ENCODE results near the gene UCN2.

UCN2 gene

DNA sequence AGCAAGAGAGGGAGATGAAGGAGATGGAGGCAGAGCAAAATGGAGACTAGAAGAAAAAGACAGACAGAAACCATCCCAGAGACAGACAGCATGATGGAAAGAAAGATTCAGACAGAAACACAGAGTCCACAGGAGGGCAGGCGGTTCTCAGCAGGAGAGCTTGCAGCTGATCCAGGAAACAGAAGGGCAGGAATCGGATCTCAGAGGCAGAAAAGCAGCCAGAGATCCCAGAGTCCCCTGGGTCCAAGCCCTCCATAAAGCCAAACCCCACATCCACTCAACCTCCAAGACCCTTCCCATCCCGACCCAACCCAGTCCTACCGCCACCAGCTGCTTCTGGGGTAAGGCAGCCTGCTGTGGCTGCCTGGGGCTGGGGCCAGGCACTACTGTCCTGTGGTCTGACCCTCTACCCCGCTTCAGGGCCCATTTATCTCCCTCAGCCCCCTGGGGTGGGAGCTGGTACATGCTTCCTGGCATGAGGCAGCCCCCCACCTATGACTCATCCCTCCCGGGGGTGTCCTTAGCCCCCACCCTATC lies at the start of gene UCN2:
Gene UCN2, minus strand, starts transcription at position 400 of the 537 bp plus-strand sequence. CDS start 657 bp downstream, outside the sequence.
- DNase-seq (ENCODE audit: low read depth), result no peak

DNA sequence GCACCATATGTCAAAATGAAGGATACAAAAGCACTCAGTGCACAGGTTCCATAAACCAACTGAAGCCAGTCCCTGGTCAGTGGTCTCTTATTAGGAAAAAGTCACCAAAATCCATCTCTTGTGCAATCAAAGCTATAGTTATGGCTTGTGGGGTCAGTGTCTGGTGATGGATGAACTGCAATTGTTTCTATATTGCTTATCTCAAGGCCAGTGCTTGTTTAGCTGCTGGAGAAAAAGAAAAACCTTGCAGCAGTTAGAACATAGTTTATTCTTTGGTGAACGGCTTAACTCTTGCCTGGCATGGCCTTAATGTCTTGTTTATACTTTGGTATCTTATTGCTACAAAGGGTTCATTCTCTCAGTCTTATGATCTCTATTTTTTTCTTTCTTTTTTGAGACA lies 48.7 kb upstream of the UCN2 start:
- DNase-seq (ENCODE audit: low read depth), result no peak

GRCh38 chr3:48609088-48610005 lies 45.8 kb upstream of the UCN2 start, which contains the start of gene UQCRC1:
Gene UQCRC1 (minus strand): TSS chr3:48609646. CDS start chr3:48609620, 26 bp downstream.
- peak; percentile 88 for DNase-seq (ENCODE audit: low read depth)

DNA sequence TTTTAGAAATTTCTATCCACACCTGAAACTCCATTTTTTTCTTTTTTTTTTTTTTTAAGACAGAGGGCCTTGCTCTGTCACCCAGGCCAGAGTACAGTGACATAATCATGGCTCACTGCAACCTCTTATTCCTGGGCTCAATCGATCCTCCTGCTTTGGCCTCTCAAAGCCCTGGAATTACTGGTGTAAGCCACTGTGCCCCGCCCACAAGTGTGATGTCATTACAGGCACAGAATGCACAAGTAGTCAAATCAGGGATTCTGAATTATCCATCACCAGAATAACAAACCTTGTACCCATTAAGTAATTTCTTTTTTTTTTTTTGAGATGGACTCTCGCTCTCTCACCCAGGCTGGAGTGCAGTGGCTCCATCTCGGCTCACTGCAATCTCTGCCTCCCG lies 43.9 kb upstream of the UCN2 start:
- no peak for DNase-seq (ENCODE audit: low read depth)

- DNase-seq (ENCODE audit: low read depth), result no peak
These were observed 38.0 kb upstream of the UCN2 start for GRCh38 chr3:48601622-48601994.

DNA sequence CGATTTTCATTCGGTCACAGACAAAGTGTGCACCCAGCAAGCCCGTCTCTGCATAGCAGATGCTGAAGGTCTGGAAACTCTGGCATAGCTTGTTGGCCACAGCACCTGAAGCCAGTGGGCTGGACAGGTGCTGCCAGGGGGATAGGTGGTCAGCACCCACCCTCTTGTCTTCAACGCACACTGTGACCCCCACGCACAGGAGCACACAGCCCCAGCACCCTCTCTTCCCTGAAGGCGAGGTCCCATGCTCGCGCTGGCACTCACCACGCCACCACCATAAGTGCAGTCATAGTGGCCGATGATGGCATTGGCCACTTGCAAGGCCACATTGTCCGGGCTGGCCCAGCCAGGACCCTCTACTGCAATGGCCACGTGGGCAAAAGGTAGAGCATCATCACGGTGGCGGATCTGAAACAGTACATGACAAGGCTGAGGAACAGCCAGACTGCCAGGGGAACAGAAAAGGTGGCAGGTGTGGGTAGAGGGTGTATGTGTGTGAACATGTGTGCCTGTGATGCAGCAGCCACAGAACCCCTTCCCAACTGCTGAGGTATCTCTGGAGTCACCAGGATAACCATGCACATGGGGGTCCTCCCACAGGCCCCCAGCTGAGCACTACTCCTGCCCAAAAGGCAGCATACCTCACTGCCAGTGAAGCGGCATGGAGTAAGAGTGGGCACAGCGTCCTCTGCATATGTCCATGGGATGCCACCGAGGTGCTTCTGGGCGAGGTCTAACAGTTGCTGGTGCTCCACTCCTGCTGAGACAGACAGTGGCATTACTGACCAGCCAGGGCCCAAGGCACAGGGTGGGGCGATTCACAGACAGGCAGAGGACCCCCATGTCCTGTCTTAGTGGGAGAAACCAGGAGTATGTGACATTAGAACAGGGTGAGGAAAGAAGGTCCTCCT lies 37.4 kb upstream of the UCN2 start:
- DNase-seq (ENCODE audit: low read depth), result no peak

- DNase-seq (ENCODE audit: low read depth), result no peak
These were observed 36.1 kb upstream of the UCN2 start for GRCh38 chr3:48599509-48600285.

GRCh38 chr3:48599077-48599501 lies 35.5 kb upstream of the UCN2 start:
- DNase-seq (ENCODE audit: low read depth), result no peak

- DNase-seq (ENCODE audit: low read depth), result no peak
These were observed 34.9 kb upstream of the UCN2 start for GRCh38 chr3:48598323-48599076.

- no peak for DNase-seq (ENCODE audit: low read depth)
These were observed 33.8 kb upstream of the UCN2 start for GRCh38 chr3:48597408-48597800.

GRCh38 chr3:48596676-48597407 lies 33.3 kb upstream of the UCN2 start:
- DNase-seq (ENCODE audit: low read depth), result no peak

- DNase-seq (ENCODE audit: low read depth), result no peak
These were observed 32.6 kb upstream of the UCN2 start for GRCh38 chr3:48596157-48596556.

GRCh38 chr3:48595526-48596121 lies 32.0 kb upstream of the UCN2 start:
- DNase-seq (ENCODE audit: low read depth), result no peak

DNA sequence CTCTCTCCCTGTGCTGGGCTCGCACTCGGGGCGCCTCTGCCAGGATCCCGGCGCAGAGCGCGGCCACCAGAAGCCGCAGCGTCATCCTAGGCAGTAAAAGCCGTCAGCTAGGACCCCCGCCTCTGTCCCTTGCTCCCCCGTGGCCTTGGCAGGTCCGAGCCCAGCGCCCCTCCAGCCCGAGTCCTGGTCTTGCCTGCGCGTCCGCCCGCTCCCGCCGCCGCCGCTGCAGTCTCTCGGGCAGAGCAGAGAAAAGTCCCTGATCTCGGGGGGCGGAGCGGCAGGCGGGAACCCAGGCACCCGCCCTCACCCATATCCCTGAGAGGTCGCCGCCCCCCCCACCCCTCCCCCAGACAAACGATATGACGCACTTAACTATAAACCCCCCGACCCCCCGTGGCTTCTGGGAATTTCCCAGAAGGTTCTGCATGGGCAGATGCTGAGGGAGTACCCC lies 31.5 kb upstream of the UCN2 start, which contains the start of gene COL7A1:
Gene COL7A1, minus strand, starts transcription at position 255 of the 451 bp plus-strand sequence. Its CDS starts 170 bp downstream, at position 85.
- no peak for DNase-seq (ENCODE audit: low read depth)

- DNase-seq (ENCODE audit: low read depth), result no peak
These were observed 31.0 kb upstream of the UCN2 start for GRCh38 chr3:48594417-48595049.

- no peak for DNase-seq (ENCODE audit: low read depth)
These were observed 29.8 kb upstream of the UCN2 start for GRCh38 chr3:48593337-48593736.

DNA sequence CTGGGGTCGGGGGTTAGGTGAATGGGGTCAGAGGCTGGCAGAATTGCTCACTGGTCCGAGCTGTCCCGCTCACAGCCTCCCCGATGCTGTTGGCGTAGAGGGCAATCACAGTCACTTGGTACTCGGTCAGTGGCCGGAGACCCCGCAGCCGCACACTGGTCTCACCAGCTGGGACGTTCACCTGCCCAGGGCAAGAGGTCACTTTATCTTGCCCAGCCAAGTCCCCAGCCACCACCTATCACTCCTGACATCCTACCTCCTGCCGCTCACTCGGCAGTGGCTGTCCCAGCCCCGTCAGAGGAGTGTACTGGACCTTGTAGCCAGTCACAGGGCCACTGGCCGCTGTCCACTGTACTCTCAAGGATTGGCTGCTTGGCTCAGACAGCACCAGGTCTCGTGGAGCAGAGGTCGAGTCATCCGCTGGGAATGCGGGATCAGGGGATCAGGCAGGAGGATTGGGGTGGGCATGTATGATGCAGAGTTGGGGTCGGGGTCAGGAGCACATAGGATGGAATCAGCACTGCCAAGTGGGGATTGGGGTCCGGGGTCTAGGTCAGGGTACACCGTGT lies 29.0 kb upstream of the UCN2 start:
- no peak for DNase-seq (ENCODE audit: low read depth)

GRCh38 chr3:48591886-48592518 lies 28.4 kb upstream of the UCN2 start:
- no peak for DNase-seq (ENCODE audit: low read depth)
